Motor neuron (in vitro differentiated cells): ENCODE results near the gene FOXP1. TPM values are rescaled to one million over a fixed set of nuclear protein-coding genes. Genes with fewer than 3 reads are reported as not detected.

Source experiments
- ATAC-seq, 8 experiments: fragments of 200-7000 bp; cut with Tn5 transposase; replicated peaks in 6 of 8; 2 replicates each; pipeline ENCODE4 v1.8.0; 2021; ENCODE audit warnings: mild to moderate bottlenecking in 8 of 8, moderate library complexity in 8 of 8
- H3K27ac ChIP-seq, 2 donors: fragments of 250-450 bp; sonication (Bioruptor Pico); 2 replicates each; pipeline ENCODE4 v1.9.0; 2021; ENCODE audit warnings: antibody characterized with exemption in 2 of 2, mild to moderate bottlenecking in 2 of 2, moderate library complexity in 1 of 2
- H3K4me1 ChIP-seq, 2 donors: fragments of 250-450 bp; sonication (Bioruptor Pico); replicated peaks in 1 of 2; 2 replicates each; pipeline ENCODE4 v1.6.1; 2021; ENCODE audit warnings: antibody characterized with exemption in 2 of 2, mild to moderate bottlenecking in 2 of 2, moderate library complexity in 1 of 2
- H3K4me3 ChIP-seq, 5 donors: fragments of 250-450 bp; sonication (Bioruptor Pico); 2 replicates each; pipeline ENCODE4 v1.9.0; 2021; ENCODE audit warnings: antibody characterized with exemption in 5 of 5, mild to moderate bottlenecking in 5 of 5, moderate library complexity in 4 of 5
- WGBS, 10 experiments: fragments of 450-650 bp; shearing (Covaris generic); methylation state at CpG; one replicate each; pipeline ENCODE4 v1.0.0; 2022; 5-methylcytosine and 5-hydroxymethylcytosine counted together
- in situ Hi-C, 9 experiments: fragments of 400-800 bp; cut with MboI; loops; one replicate each; pipeline ENCODE4 v1.15.0; 2021; ENCODE audit warnings: low sequenced_read_pairs in 9 of 9, low pct_unique_long_range_greater_than_20kb in 2 of 9; ENCODE audit not compliant: unreplicated experiment in 9 of 9
- total RNA-seq, 8 experiments: library from RNA; unstranded; fragments of 300-600 nt; gene quantifications; 2 replicates each; pipeline versions ENCODE4 v1.2.3 to v1.2.4, GENCODE V29; 2022

FOXP1 gene
- total RNA-seq, 8 experiments from 2014 or later, result 7.0 to 118 (median 74.5) TPM

DNA sequence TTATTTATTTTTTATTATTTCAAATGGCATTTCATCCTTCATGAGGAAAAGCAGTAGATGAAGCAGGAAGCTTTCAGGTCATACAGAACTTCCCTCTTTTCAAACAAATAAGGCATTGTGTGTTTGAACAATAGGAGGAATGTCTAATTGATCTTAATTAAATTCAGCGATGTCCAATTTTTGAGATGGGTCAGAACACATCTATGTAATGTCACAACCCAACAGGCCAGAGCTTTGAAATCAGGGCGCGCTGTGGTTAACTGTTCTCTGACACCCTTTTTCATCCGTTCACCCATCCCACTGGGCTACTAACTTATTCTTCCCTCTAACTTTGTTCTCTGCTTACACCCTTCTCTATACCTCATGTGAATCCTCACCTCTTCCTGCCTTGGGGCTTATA is 510.5 kb downstream of the FOXP1 start:
- no peak for ATAC-seq
- Histone ChIP-seq H3K4me1 (peaks cover 27 to 37% of the 10 kb centered on the region in 2 donors), H3K27ac (no peak overlapping the region), H3K4me3 (no peak overlapping the region)
- WGBS, 10 experiments, result 40 to 100% (median 92%) methylated on average over 1 to 4 of the region's 4 CpGs; no CpG with 5 or more reads in 2 of the 10 experiments
- in situ Hi-C loops, result loop anchor here in 1 of 9 experiments (25.0 kb wide), 1 partner anchor 514 kb away; the partner anchor contains the start of gene FOXP1

DNA sequence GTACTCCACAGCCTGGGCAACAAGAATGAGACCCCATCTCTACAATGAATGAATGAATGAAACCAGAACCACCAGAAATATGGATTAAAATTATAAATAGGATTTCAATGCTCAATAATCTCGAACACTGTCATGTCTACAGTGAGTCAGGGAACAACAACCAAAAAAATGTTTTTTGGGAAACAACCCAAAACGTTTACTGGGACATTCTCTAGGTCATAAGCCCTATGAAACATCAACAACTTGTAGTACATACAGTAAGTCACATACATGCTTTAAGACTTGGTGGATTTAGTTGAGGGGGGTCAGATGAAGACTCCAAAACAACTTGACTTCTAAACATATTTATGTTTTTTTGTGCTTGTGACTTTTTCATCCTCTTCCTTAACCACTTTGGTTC is 511.2 kb downstream of the FOXP1 start:
- Histone ChIP-seq H3K4me1 (peaks cover 28 to 43% of the 10 kb centered on the region in 2 donors), H3K27ac (no peak overlapping the region), H3K4me3 (no peak overlapping the region)
- 67 to 100% (median 85%) methylated on average over 1 to 2 of the region's 2 CpGs; no CpG with 5 or more reads in 3 of the 10 experiments for WGBS, 10 experiments
- ATAC-seq, result no peak
- in situ Hi-C loops, result loop anchor here in 1 of 9 experiments (25.0 kb wide), 1 partner anchor 515 kb away; the partner anchor contains the start of gene FOXP1

DNA sequence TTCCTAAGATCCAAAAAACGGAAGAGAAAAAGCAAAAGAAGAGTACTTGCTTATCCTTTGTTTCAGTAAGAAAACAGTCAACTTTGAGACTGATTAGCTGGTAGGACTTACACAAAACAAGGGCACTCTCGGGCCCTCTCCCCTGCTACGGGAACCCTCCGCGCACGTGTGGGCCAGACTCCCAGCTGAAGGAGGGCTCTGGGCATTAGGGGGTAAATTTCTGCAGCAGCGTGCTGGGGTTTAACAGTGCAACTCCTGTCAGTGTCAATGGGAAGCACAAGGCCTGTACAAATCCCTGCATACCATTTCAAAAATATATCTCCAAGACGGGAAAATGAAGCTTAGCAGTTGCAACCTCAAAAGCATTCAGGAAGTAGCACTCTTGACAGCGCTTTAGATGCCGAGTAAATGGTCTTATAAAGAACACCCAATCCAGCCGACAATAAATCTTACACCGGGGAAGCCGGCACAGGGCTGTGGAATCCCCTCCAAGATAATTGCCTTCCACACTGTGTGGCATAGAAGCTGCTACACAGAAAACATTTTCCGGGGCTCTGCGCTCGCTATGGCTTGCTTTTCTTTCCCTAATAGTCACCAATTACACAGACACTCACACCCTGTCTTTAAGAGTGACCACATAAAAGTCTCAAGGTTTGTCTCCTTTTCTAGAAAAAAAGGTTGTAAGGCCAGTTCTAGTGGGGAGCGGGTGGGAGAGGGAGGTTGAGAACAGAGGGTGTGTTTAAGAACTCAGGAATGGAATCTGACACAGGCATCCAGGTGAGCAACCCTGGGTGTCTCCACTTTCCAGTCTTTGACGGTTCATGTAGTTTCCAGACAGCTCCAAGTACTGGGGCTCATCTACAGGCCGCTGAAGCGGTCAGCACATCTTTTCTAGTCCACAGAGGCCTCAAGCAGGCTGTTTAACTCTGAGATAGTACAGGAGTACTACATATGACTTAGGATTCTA is 512.7 kb downstream of the FOXP1 start:
- WGBS, 10 experiments, result 50 to 100% (median 71%) methylated on average over 5 to 19 of the region's 20 CpGs; no CpG with 5 or more reads in 3 of the 10 experiments
- no peak overlapping the region for H3K4me3 ChIP-seq
- in situ Hi-C loops, result loop anchor here in 1 of 9 experiments (25.0 kb wide), 1 partner anchor 517 kb away; the partner anchor contains the start of gene FOXP1
- no peak overlapping the region for H3K27ac ChIP-seq
- peaks cover 40 to 56% of the 10 kb centered on the region in 2 donors for H3K4me1 ChIP-seq
- ATAC-seq, result peak in 5 of 8 experiments; percentile 84 to 87 (median 84)

DNA sequence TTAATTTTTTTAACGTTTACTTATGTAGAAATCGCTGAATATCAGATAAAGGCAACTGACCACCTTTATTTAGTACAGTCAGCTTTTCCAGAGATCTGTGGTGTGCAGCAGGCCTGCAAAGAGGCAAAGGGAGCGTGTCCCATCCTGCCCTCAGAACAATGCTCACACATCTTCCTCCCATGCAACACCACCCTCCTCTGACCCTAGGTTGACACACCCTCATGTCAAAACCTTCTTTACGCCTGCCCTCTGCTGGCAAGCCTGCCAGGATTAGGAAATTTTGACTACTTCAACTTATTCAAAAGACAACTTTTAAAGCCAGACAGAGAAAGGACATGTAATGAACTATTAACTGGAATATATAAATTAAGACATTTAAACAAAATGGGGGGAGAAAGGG is 513.7 kb downstream of the FOXP1 start:
- H3K4me3 ChIP-seq, result no peak overlapping the region
- peaks cover 42 to 58% of the 10 kb centered on the region in 2 donors for H3K4me1 ChIP-seq
- in situ Hi-C loops, result loop anchor here in 1 of 9 experiments (25.0 kb wide), 1 partner anchor 518 kb away; the partner anchor contains the start of gene FOXP1
- WGBS, 10 experiments, result 0 to 58% (median 40%) methylated on average over 1 to 4 of the region's 4 CpGs; no CpG with 5 or more reads in 3 of the 10 experiments
- ATAC-seq, result peak in 6 of 8 experiments; percentile 17 to 83 (median 46)
- H3K27ac ChIP-seq, result no peak overlapping the region

DNA sequence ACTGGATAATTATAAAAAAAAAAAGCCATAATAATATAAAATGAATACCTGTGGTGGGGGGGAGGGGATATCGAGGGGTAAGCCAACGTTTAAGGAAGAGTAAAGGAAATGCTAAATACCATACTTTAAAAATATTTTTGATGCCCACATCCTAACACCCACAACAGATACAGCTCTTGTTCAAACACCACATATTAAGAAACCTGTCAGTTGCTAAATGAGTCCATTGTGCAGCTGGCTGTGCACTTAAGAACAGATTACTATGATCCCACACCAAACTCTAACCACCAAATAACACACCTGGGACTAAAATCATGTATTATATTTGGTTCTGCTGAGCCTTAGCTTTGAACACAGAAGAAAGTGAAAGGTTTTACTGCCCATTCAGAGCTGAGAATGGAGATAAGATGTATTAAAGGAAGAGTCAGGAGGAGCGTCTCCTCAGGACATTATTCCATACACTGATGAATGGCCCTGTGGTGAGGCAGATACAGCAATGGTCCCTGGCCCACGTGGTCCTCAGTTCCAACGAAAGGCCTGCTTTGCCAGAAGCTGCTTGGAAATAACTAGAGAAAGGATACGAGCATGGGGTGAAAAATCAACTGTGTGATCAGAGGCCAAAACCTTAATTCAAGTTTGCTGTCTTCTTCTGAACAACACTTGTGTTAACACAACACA is 515.4 kb downstream of the FOXP1 start:
- H3K27ac ChIP-seq, result no peak overlapping the region
- 47 to 91% (median 73%) methylated on average over 1 to 6 of the region's 6 CpGs; no CpG with 5 or more reads in 1 of the 10 experiments for WGBS, 10 experiments
- H3K4me3 ChIP-seq, result no peak overlapping the region
- ATAC-seq, result peak in 1 of 8 experiments; percentile 14
- peaks cover 42 to 70% of the 10 kb centered on the region in 2 donors for H3K4me1 ChIP-seq
- in situ Hi-C loops, result loop anchor here in 1 of 9 experiments (25.0 kb wide), 1 partner anchor 519 kb away; the partner anchor contains the start of gene FOXP1

DNA sequence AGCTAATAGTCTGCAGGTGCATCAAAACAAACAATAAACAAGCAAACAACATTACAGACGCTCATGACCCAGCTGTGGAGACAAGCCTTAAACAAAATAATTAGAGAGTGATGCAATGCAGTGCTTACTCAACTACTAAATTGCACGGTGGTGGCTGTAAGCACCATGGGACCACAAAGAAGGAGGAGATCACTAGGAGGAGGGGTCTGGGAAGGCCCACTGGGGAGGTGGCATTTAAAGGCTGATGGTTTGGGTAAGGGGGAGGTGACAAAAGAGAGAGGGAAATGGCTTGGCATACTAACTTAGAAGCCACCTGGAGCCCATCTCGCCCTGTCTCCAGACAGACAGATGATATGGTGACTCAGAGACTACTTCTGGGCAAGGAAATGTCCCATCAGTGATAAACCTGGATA is 516.7 kb downstream of the FOXP1 start:
- in situ Hi-C loops, result loop anchor here in 1 of 9 experiments (25.0 kb wide), 1 partner anchor 520 kb away; the partner anchor contains the start of gene FOXP1
- no peak for ATAC-seq
- WGBS, 10 experiments, result 0 to 73% (median 50%) methylated on average over 1 to 3 of the region's 3 CpGs; no CpG with 5 or more reads in 3 of the 10 experiments
- H3K27ac ChIP-seq, result no peak overlapping the region
- no peak overlapping the region for H3K4me3 ChIP-seq
- peaks cover 49 to 83% of the 10 kb centered on the region in 2 donors for H3K4me1 ChIP-seq

DNA sequence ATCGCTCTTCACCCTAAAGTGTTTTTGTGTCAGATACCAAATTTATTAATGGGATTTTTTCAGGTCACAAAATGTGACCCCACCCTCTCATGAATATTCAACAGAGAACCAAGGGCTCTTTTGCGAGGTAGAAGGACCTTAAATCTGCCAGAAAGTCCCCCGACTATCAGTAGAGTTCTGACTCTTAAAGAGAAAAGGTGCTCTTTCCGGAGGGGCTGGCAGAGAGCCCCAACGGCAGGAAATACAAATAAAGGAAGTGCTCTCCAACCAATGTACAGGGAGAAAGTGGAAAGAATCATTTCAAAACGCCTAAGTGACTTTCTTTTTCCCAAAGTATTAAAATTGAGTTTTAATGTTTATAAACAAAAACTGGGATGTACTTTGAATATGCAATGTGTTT is 517.2 kb downstream of the FOXP1 start:
- in situ Hi-C loops, result loop anchor here in 1 of 9 experiments (25.0 kb wide), 1 partner anchor 521 kb away; the partner anchor contains the start of gene FOXP1
- H3K27ac ChIP-seq, result no peak overlapping the region
- peak overlapping the region in 1 of 5 donors; percentile 64 for H3K4me3 ChIP-seq
- no peak for ATAC-seq
- H3K4me1 ChIP-seq, result peaks cover 49 to 84% of the 10 kb centered on the region in 2 donors
- 13 to 62% (median 34%) methylated on average over 2 to 6 of the region's 6 CpGs; no CpG with 5 or more reads in 2 of the 10 experiments for WGBS, 10 experiments

DNA sequence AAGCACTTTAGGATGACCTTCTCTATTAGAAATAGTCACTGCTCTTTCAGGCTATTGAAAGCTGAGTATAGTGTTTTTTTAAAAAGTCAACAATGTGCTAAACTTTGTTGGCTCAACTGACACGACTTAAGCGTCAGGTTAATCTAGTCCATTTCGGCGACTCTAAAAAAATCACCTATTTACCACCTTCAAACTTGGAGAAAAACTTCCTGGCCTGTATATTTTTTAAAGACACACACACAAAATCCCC is 517.8 kb downstream of the FOXP1 start:
- WGBS, 10 experiments, result 0 to 85% (median 22%) methylated on average over 2 to 4 of the region's 4 CpGs; no CpG with 5 or more reads in 1 of the 10 experiments
- Histone ChIP-seq H3K4me3 (peak overlapping the region in 4 of 5 donors; percentile 46 to 64 (median 59)), H3K27ac (no peak overlapping the region), H3K4me1 (peaks cover 43 to 81% of the 10 kb centered on the region in 2 donors)
- in situ Hi-C loops, result loop anchor here in 1 of 9 experiments (25.0 kb wide), 1 partner anchor 522 kb away; the partner anchor contains the start of gene FOXP1
- ATAC-seq, result no peak

DNA sequence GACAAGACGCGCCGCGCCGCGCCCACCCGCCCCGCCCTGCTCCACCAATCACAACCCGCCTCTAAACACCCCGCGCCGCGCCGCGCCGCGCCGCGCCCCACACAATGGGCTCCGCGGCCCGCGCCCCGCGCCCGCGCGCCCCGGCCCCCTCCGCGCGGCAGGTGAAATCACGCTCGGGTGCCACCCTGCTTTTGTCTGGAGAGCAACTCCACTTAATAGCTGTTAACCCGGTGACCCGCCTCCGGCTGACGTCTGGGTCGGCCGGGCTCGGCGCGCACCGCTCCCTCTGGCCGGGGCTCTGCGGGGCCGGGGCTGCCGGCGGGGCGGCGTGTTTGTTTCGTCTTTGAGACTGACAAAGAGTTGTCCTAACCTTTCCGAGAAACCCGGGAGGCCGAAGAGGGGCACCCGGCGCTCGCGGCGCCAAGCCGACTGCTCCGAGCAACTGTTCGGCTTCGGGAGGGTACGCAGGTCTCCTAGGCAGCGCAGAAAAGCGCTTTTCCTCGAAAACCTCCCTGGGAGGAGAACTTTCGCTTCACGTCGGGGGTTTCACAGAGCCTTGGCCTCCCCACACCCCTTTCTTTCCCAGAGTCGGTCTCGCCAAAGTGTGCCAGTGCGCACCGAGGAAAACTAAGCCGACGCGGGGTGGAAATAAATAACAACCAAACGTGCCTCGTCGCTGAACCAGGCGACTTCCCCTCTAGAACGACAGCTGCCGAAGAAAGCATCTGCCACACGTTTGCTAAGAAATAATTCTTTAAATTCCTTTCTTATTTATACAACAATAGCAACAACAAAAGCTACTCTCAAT is 518.4 kb downstream of the FOXP1 start:
- WGBS, 10 experiments, result 0 to 4% (median 2%) methylated on average over 2 to 25 of the region's 85 CpGs; no CpG with 5 or more reads in 1 of the 10 experiments
- peak overlapping the region; percentile 47 to 54 for H3K27ac ChIP-seq
- H3K4me1 ChIP-seq, result peaks cover 38 to 75% of the 10 kb centered on the region in 2 donors
- in situ Hi-C loops, result loop anchor here in 1 of 9 experiments (25.0 kb wide), 1 partner anchor 522 kb away; the partner anchor contains the start of gene FOXP1
- peak overlapping the region; percentile 46 to 64 (median 56) for H3K4me3 ChIP-seq
- peak; percentile 41 to 83 (median 74) for ATAC-seq

DNA sequence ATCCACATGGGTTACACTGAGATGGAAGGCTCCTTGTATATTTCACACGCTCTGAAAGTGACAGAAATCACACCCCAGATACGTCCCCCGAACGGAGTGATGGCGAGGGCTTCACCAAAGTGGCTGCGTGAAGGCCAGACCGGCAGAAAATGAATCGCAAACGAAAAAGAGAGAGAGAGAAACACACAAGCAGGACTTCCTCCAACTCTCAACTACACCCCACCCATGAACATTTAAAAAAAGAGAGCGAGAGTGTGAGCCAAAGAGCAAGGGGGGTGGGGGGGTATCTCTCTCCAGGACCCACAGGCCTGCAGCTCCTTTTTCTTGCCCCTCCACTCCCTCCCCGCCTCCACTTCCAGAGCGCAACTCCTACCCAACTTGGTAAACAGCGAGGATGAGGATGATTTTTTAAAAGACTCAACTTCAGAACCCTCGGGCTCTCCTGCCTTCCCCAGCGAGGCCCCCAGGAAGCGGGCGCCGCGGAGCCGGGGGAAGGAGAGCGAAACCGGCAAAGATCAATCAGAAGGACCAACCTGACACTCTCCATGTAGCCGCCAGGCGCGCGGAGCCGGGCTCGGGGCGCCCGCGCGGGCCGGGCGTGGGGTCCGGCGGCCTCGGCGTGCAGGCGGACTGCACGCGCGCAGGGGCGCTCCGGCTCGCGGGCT is 519.1 kb downstream of the FOXP1 start:
- peak; percentile 10 to 58 (median 32) for ATAC-seq
- in situ Hi-C loops, result loop anchor here in 1 of 9 experiments (25.0 kb wide), 1 partner anchor 523 kb away; the partner anchor contains the start of gene FOXP1

DNA sequence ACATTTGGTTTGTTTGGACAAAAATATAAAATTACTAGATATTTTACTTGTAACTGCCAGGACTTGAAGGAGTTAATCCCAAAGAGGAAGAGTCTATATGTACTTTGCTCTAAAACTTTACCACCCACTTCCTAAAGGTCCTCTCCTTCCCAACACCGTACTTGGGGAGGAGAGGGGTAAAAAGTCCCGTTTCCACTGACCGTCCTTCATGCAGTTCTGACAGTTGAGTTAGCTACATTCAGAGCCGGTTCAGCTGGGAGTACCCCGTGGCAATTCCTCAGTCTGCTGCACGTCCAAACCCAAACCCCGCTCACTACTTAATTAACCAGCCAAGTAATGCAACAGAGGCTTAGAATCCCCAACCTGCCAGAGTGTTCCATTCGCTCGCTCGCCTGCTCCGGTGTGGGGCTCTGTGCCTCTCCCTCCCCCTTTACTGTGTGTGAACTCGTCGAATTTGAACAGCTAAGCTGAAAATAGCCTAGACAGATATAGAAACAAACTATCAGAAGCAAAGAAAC is 519.7 kb downstream of the FOXP1 start:
- Histone ChIP-seq H3K4me3 (peak overlapping the region; percentile 46 to 64 (median 56)), H3K4me1 (peaks cover 30 to 68% of the 10 kb centered on the region in 2 donors), H3K27ac (peak overlapping the region; percentile 47 to 54)
- in situ Hi-C loops, result loop anchor here in 1 of 9 experiments (25.0 kb wide), 1 partner anchor 523 kb away; the partner anchor contains the start of gene FOXP1
- WGBS, 10 experiments, result 0 to 20% (median 6%) methylated on average over 1 to 12 of the region's 13 CpGs
- ATAC-seq, result peak; percentile 2 to 27 (median 18)

More for the DNA sequence above, 519.1 kb downstream of the FOXP1 start:
- peak overlapping the region; percentile 46 to 64 (median 56) for H3K4me3 ChIP-seq
- WGBS, 10 experiments, result 0 to 8% (median 2%) methylated on average over 1 to 7 of the region's 46 CpGs; no CpG with 5 or more reads in 2 of the 10 experiments
- peak overlapping the region; percentile 47 to 54 for H3K27ac ChIP-seq
- peaks cover 31 to 69% of the 10 kb centered on the region in 2 donors for H3K4me1 ChIP-seq
